Thyroid gland (tissue), 4 donors: Measurements from ENCODE around the gene CCDC47.

ENCODE experiments used
- POLR2A ChIP-seq, 2 donors: fragments of 450-650 bp; IDR thresholded peaks; one replicate each; pipeline ENCODE4 v1.6.1; 2017; ENCODE audit warnings: antibody characterized with exemption in 2 of 2, mild to moderate bottlenecking in 2 of 2, moderate library complexity in 1 of 2
- TF ChIP-seq, protein P1 (sequence below), 6 experiments: fragments of 200-600 bp in 3 of 6; fragments of 450-650 bp in 3 of 6; sonication (generic) in 3 of 6; IDR thresholded peaks; one replicate each; pipeline ENCODE4 v1.5.1; 2016 to 2019; ENCODE audit warnings: antibody characterized with exemption in 6 of 6, mild to moderate bottlenecking in 2 of 6, inconsistent platforms in 1 of 6, moderate library complexity in 1 of 6

DNA sequence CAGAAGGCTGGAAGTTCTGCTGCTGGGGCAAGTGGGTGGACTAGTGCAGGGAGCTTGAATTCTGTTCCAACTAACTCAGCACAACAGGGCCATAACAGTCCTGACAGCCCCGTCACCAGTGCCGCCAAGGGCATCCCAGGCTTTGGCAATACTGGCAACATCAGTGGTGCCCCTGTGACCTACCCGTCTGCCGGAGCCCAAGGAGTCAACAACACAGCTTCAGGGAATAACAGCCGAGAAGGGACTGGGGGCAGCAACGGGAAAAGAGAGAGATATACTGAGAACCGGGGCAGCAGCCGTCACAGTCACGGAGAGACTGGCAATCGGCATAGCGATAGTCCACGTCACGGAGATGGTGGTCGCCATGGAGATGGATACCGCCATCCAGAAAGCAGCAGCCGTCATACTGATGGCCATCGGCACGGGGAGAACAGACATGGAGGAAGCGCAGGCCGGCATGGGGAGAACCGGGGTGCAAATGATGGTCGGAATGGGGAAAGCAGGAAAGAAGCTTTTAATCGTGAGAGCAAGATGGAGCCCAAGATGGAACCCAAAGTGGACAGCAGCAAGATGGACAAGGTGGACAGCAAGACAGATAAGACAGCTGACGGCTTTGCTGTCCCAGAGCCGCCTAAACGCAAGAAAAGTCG, 44.5 kb upstream of the CCDC47 start:
- TF ChIP-seq, protein P1, sequence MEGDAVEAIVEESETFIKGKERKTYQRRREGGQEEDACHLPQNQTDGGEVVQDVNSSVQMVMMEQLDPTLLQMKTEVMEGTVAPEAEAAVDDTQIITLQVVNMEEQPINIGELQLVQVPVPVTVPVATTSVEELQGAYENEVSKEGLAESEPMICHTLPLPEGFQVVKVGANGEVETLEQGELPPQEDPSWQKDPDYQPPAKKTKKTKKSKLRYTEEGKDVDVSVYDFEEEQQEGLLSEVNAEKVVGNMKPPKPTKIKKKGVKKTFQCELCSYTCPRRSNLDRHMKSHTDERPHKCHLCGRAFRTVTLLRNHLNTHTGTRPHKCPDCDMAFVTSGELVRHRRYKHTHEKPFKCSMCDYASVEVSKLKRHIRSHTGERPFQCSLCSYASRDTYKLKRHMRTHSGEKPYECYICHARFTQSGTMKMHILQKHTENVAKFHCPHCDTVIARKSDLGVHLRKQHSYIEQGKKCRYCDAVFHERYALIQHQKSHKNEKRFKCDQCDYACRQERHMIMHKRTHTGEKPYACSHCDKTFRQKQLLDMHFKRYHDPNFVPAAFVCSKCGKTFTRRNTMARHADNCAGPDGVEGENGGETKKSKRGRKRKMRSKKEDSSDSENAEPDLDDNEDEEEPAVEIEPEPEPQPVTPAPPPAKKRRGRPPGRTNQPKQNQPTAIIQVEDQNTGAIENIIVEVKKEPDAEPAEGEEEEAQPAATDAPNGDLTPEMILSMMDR (IDR thresholded peaks at IDR 0.05) = no peak
- no peak for TF ChIP-seq POLR2A (IDR thresholded peaks at IDR 0.05)
